ENCODE results near the gene BCAR3. TPM values are rescaled to one million over a fixed set of nuclear protein-coding genes. Genes with fewer than 3 reads are reported as not detected.
"Not testable (repeated sequence)": the region's sequence is repeated elsewhere in the genome, so short reads cannot be mapped to it uniquely, and the experiment has no call there.

BCAR3 gene
- total RNA-seq, 2 experiments from 2014 or later = 0.71 to 0.91 TPM

- H3K27me3 Mint-ChIP-seq = peaks cover 12% of the 10 kb centered on the region
- no peak for DNase-seq
- H3K9me3 Mint-ChIP-seq = no peaks in the 10 kb centered on the region
- H3K27ac Mint-ChIP-seq = no peak overlapping the region
- H3K4me1 Mint-ChIP-seq = peaks cover 3% of the 10 kb centered on the region
- no peak overlapping the region for H3K4me3 Mint-ChIP-seq
- ATAC-seq (ENCODE audit: low read depth) = no peak
- H3K36me3 Mint-ChIP-seq = no peaks in the 10 kb centered on the region
- POLR2A ChIA-PET = no interaction called here
Observed at GRCh38 chr1:93663208-93663614, 18.4 kb downstream of the BCAR3 start.

DNA sequence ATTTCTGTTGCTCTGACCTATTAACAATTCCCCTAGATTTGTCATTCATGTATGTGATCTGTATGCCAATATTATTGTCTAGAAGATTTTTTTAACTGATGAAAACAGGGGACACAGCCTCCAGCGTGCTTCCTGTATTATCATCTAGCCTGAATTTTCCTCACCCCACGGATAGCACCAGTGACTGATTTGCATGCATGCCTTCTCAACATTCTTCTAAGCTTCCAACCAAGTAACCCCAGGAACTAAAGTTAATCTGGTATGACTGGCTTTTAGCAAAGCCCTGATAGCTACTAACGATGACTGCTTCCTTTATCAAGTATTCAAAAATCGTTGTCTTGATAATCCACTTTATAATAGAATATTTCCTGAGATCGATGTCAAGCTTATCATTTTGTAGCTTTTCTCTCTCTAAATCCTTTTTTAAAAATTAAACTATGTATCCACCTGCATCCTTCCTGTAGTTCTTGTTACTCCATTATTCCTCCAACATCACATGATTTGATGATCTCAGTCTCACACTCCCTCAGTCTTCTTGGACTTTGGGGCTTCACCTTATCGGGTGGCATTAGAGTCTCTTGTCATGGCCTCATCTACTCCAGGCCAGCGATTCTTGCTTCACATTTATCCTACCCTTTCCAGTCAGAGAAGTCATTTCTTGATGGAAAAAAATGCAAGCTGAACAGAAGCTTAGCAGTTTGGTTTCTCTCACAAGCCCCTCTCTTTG, 19.0 kb downstream of the BCAR3 start:
- Mint-ChIP-seq H3K27ac (no peak overlapping the region), H3K4me3 (no peak overlapping the region), H3K4me1 (peaks cover 3% of the 10 kb centered on the region), H3K9me3 (no peaks in the 10 kb centered on the region), H3K36me3 (no peaks in the 10 kb centered on the region), H3K27me3 (peaks cover 12% of the 10 kb centered on the region)
- ATAC-seq (ENCODE audit: low read depth) (no peak), DNase-seq (no peak)
- POLR2A ChIA-PET = no interaction called here

- POLR2A ChIA-PET = no interaction called here
- Mint-ChIP-seq H3K4me3 (no peak overlapping the region), H3K9me3 (no peaks in the 10 kb centered on the region), H3K36me3 (no peaks in the 10 kb centered on the region), H3K4me1 (peaks cover 3% of the 10 kb centered on the region), H3K27ac (no peak overlapping the region), H3K27me3 (peaks cover 12% of the 10 kb centered on the region)
- no peak for ATAC-seq (ENCODE audit: low read depth)
- no peak for DNase-seq
Observed at GRCh38 chr1:93661829-93662474, 19.7 kb downstream of the BCAR3 start.

DNA sequence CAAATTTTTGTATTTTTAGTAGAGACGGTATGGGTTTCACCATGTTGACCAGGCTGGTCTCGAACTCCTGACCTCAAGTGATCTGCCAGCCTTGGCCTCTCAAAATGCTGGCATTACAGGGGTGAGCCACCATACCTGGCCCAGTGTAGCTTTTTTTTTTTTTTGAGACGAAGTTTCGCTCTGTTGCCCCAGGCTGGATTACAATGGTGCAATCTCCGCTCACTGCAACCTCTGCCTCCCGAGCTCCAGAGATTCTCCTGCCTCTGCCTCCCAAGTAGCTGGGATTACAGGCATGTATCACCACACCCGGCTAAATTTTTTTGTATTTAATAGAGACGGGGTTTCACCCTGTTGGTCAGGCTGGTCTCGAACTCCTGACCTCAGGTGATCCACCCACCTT, 20.3 kb downstream of the BCAR3 start:
- not testable (repeated sequence) for H3K4me3 Mint-ChIP-seq, DNase-seq

GRCh38 chr1:93659822-93660503, 21.7 kb downstream of the BCAR3 start:
- Mint-ChIP-seq H3K27ac (no peak overlapping the region), H3K4me1 (peaks cover 3% of the 10 kb centered on the region), H3K27me3 (peaks cover 10% of the 10 kb centered on the region), H3K9me3 (no peaks in the 10 kb centered on the region), H3K4me3 (no peak overlapping the region), H3K36me3 (no peaks in the 10 kb centered on the region)
- POLR2A ChIA-PET = no interaction called here
- no peak for DNase-seq
- ATAC-seq (ENCODE audit: low read depth) = no peak

More for the DNA sequence above, 20.3 kb downstream of the BCAR3 start:
- H3K4me1 Mint-ChIP-seq; H3K36me3 Mint-ChIP-seq; POLR2A ChIA-PET; H3K9me3 Mint-ChIP-seq; ATAC-seq (ENCODE audit: low read depth); H3K27ac Mint-ChIP-seq: not testable (repeated sequence)
- peaks cover 12% of the 10 kb centered on the region for H3K27me3 Mint-ChIP-seq

- peaks cover 3% of the 10 kb centered on the region for H3K4me1 Mint-ChIP-seq
- no peak for ATAC-seq (ENCODE audit: low read depth)
- H3K27me3 Mint-ChIP-seq = peaks cover 7% of the 10 kb centered on the region
- H3K9me3 Mint-ChIP-seq = no peaks in the 10 kb centered on the region
- H3K36me3 Mint-ChIP-seq = no peaks in the 10 kb centered on the region
- no peak overlapping the region for H3K27ac Mint-ChIP-seq
- no peak for DNase-seq
- POLR2A ChIA-PET = no interaction called here
- H3K4me3 Mint-ChIP-seq = no peak overlapping the region
Observed at GRCh38 chr1:93658188-93658587, 23.4 kb downstream of the BCAR3 start.

- H3K27me3 Mint-ChIP-seq = peaks cover 5% of the 10 kb centered on the region
- ATAC-seq (ENCODE audit: low read depth) (no peak), DNase-seq (no peak)
- H3K27ac Mint-ChIP-seq = no peak overlapping the region
- POLR2A ChIA-PET = no interaction called here
- H3K4me1 Mint-ChIP-seq = no peaks in the 10 kb centered on the region
- H3K36me3 Mint-ChIP-seq = no peaks in the 10 kb centered on the region
- no peak overlapping the region for H3K4me3 Mint-ChIP-seq
- H3K9me3 Mint-ChIP-seq = no peaks in the 10 kb centered on the region
Observed at GRCh38 chr1:93656491-93656890, 25.1 kb downstream of the BCAR3 start.

- ATAC-seq (ENCODE audit: low read depth) (no peak), DNase-seq (no peak)
- no peak overlapping the region for H3K27ac Mint-ChIP-seq
- H3K4me3 Mint-ChIP-seq = no peak overlapping the region
- no peaks in the 10 kb centered on the region for H3K9me3 Mint-ChIP-seq
- POLR2A ChIA-PET = no interaction called here
- H3K27me3 Mint-ChIP-seq = peaks cover 12% of the 10 kb centered on the region
- no peaks in the 10 kb centered on the region for H3K4me1 Mint-ChIP-seq
- H3K36me3 Mint-ChIP-seq = no peaks in the 10 kb centered on the region
Observed at GRCh38 chr1:93653656-93654055, 28.0 kb downstream of the BCAR3 start.

- Mint-ChIP-seq H3K27me3 (peaks cover 20% of the 10 kb centered on the region), H3K36me3 (no peaks in the 10 kb centered on the region), H3K4me3 (no peak overlapping the region), H3K27ac (no peak overlapping the region), H3K4me1 (no peaks in the 10 kb centered on the region), H3K9me3 (no peaks in the 10 kb centered on the region)
- DNase-seq = no peak
- POLR2A ChIA-PET = no interaction called here
- no peak for ATAC-seq (ENCODE audit: low read depth)
Observed at GRCh38 chr1:93652323-93652949, 29.2 kb downstream of the BCAR3 start.

- Mint-ChIP-seq H3K27me3 (peaks cover 20% of the 10 kb centered on the region), H3K4me3 (no peak overlapping the region), H3K9me3 (no peaks in the 10 kb centered on the region), H3K36me3 (no peaks in the 10 kb centered on the region), H3K4me1 (no peaks in the 10 kb centered on the region), H3K27ac (no peak overlapping the region)
- POLR2A ChIA-PET = no interaction called here
- ATAC-seq (ENCODE audit: low read depth) = no peak
- no peak for DNase-seq
Observed at GRCh38 chr1:93651695-93652094, 29.9 kb downstream of the BCAR3 start.

DNA sequence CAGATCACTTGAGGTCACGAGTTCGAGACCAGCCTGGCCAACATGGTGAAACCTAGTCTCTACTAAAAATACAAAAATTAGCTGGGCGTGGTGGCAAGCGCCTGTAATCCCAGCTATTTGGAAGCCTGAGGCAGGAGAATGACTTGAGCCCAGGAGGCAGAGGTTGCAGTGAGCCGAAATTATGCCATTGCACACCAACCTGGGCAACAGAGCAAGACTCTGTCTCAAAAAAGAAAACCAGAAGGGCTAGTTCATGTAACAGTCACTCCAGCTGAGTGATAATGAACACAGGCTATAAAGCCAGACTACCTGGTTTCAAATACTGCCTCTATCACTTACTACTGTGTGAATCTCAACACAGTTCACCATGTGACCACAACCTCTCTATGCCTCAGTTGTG, 31.5 kb downstream of the BCAR3 start:
- POLR2A ChIA-PET; H3K36me3 Mint-ChIP-seq; DNase-seq; H3K27ac Mint-ChIP-seq; H3K4me3 Mint-ChIP-seq; H3K9me3 Mint-ChIP-seq; H3K4me1 Mint-ChIP-seq; ATAC-seq (ENCODE audit: low read depth): not testable (repeated sequence)
- peaks cover 18% of the 10 kb centered on the region for H3K27me3 Mint-ChIP-seq

GRCh38 chr1:93649231-93649630, 32.4 kb downstream of the BCAR3 start:
- Mint-ChIP-seq H3K9me3 (no peaks in the 10 kb centered on the region), H3K4me1 (peaks cover 3% of the 10 kb centered on the region), H3K27me3 (peaks cover 17% of the 10 kb centered on the region), H3K27ac (no peak overlapping the region), H3K36me3 (no peaks in the 10 kb centered on the region), H3K4me3 (no peak overlapping the region)
- ATAC-seq (ENCODE audit: low read depth) (no peak), DNase-seq (no peak)
- POLR2A ChIA-PET = no interaction called here

DNA sequence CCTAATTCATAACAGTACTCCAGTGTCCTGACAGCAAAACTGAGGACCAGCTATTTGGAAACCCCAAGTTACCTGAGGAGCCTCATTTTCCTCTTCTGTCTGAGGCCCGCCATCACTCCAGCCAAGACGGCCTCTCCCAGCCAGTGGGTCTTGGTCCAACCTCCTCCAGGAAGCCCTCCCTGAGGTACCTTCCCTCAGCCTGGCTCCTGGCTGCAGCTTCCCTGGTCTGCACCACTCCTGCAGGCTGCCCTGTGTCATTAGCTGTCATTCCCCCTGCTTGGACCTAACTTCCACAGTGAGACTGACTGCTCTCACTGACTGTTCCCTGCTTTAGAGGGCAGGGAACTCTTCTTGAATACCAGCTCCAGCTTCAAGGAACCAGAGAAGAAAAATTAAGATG, 33.0 kb downstream of the BCAR3 start:
- no peak for ATAC-seq (ENCODE audit: low read depth)
- H3K36me3 Mint-ChIP-seq = no peaks in the 10 kb centered on the region
- H3K4me3 Mint-ChIP-seq = no peak overlapping the region
- H3K27ac Mint-ChIP-seq = no peak overlapping the region
- H3K9me3 Mint-ChIP-seq = no peaks in the 10 kb centered on the region
- DNase-seq = no peak
- peaks cover 17% of the 10 kb centered on the region for H3K27me3 Mint-ChIP-seq
- H3K4me1 Mint-ChIP-seq = peaks cover 8% of the 10 kb centered on the region
- POLR2A ChIA-PET = no interaction called here

- H3K27me3 Mint-ChIP-seq = no peaks in the 10 kb centered on the region
- no peak overlapping the region for H3K4me3 Mint-ChIP-seq
- no peaks in the 10 kb centered on the region for H3K36me3 Mint-ChIP-seq
- DNase-seq (no peak), ATAC-seq (ENCODE audit: low read depth) (no peak)
- H3K27ac Mint-ChIP-seq = no peak overlapping the region
- POLR2A ChIA-PET = no interaction called here
- no peaks in the 10 kb centered on the region for H3K9me3 Mint-ChIP-seq
- H3K4me1 Mint-ChIP-seq = peaks cover 18% of the 10 kb centered on the region
Observed at GRCh38 chr1:93641527-93641926, 40.1 kb downstream of the BCAR3 start.
